HepG2 (cell line): Measurements from ENCODE around the gene CGREF1. TPM values are rescaled to one million over a fixed set of nuclear protein-coding genes. Genes with fewer than 3 reads are reported as not detected.

Source experiments
- ATRX ChIP-seq: sonication (generic); formaldehyde crosslinking; IDR thresholded peaks from 2 replicates; pipeline ENCODE4 v1.4.0; 2020; ENCODE audit warnings: missing genetic modification reagents, borderline replicate concordance
- MIER2 ChIP-seq: IDR thresholded peaks from 2 replicates; pipeline ENCODE4 v1.6.1; 2016; ENCODE audit warnings: missing biosample characterization, missing genetic modification reagents
- ZNF619 ChIP-seq: sonication (generic); formaldehyde crosslinking; IDR thresholded peaks from 2 replicates; pipeline ENCODE4 v1.4.0; 2020; ENCODE audit warnings: mild to moderate bottlenecking, missing genetic modification reagents
- polyA plus RNA-seq, 8 experiments: library from polyadenylated mRNA; depleted of rRNA in 3 of 8; stranded (reverse) in 7 of 8; unstranded in 1 of 8; fragments of >200 nt; fragmentation: Illumina TruSeq in 4 of 8; extraction: Trizol in 4 of 8; gene quantifications; 2 replicates each; pipeline versions ENCODE4 v1.2.1 to v1.2.3, GENCODE V29; 2011 to 2016; ENCODE audit warnings: low read depth in 4 of 8, missing spikeins in 1 of 8, mixed read lengths in 1 of 8; ENCODE audit not compliant: insufficient read depth in 1 of 8
- total RNA-seq, 5 experiments: library from RNA; depleted of rRNA; stranded (reverse); fragments of >200 nt; fragmentation: Illumina TruSeq; extraction: Trizol; gene quantifications; 2 replicates each; pipeline ENCODE4 v1.2.3, GENCODE V29; 2016; ENCODE audit warnings: low read depth in 1 of 5
- TF ChIP-seq, protein P1 (sequence below): sonication (generic); formaldehyde crosslinking; IDR thresholded peaks from 2 replicates; pipeline ENCODE4 v1.5.0; 2020; ENCODE audit warnings: mild to moderate bottlenecking, missing genetic modification reagents, borderline replicate concordance
- TF ChIP-seq, protein P2 (sequence below): sonication (generic); formaldehyde crosslinking; IDR thresholded peaks from 2 replicates; pipeline ENCODE4 v1.4.0; 2020; ENCODE audit warnings: mild to moderate bottlenecking, missing genetic modification reagents, borderline replicate concordance
- TF ChIP-seq, protein P3 (sequence below): sonication (generic); formaldehyde crosslinking; IDR thresholded peaks from 2 replicates; pipeline ENCODE4 v1.4.0; 2020; ENCODE audit warnings: missing genetic modification reagents, mild to moderate bottlenecking, borderline replicate concordance
- TF ChIP-seq, protein P4 (sequence below): sonication (generic); formaldehyde crosslinking; IDR thresholded peaks from 2 replicates; pipeline ENCODE4 v1.5.1; 2020; ENCODE audit warnings: mild to moderate bottlenecking, missing genetic modification reagents, borderline replicate concordance
- TF ChIP-seq, protein P5 (sequence below): sonication (generic); formaldehyde crosslinking; IDR thresholded peaks from 2 replicates; pipeline ENCODE4 v1.8.0; 2022; ENCODE audit warnings: mild to moderate bottlenecking, missing genetic modification reagents; ENCODE audit not compliant: insufficient replicate concordance

CGREF1 gene
- total and polyA plus RNA-seq, 2 of the 13 experiments (the other 11 are each of a cell fraction or from before 2014, with no cell fraction given) = 13.9 to 23.4 TPM

DNA sequence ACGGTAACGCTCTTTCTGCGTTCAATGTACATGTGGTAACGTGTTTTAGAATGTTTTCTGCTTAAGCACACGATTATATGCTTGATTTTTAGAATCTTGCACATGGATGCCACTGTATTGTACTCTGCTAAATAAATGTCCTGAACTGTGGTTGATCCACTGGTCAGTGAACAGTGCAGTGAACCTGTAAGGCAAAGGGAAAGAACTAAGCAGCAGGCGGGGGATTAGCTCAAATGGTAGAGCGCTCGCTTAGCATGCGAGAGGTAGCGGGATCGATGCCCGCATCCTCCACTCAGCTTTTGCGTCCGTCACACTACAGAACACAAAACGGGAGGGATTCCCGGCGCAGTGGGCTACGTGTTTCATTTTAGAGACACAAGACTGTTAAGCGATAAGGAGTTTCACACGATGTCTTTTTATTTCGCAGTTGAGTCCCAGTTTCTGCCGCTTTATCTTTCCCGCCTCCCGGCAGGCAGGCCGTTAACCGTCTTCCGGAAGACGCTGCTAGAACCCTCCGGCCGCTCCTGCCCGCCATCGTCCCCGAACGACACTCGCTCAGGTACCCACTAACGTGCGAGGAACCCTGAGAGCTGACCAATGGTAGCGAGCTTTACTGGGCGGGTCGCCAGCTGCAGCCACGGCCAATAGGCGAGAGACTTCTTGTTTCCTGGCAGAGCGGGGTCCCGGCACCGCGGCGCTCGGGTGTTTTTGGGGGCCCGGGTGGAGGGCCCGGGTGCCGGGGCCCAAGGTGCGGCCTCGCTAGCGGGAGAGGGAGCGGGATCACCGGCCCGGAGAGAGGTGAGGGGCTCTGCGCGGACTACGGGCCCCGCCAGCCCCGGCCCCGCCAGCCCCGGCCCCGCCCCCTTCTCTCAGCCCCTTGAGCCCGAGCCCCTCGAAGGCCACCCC lies 67.7 kb downstream of the CGREF1 start, which contains the start of gene AGBL5 (continued):
- TF ChIP-seq, protein P1, sequence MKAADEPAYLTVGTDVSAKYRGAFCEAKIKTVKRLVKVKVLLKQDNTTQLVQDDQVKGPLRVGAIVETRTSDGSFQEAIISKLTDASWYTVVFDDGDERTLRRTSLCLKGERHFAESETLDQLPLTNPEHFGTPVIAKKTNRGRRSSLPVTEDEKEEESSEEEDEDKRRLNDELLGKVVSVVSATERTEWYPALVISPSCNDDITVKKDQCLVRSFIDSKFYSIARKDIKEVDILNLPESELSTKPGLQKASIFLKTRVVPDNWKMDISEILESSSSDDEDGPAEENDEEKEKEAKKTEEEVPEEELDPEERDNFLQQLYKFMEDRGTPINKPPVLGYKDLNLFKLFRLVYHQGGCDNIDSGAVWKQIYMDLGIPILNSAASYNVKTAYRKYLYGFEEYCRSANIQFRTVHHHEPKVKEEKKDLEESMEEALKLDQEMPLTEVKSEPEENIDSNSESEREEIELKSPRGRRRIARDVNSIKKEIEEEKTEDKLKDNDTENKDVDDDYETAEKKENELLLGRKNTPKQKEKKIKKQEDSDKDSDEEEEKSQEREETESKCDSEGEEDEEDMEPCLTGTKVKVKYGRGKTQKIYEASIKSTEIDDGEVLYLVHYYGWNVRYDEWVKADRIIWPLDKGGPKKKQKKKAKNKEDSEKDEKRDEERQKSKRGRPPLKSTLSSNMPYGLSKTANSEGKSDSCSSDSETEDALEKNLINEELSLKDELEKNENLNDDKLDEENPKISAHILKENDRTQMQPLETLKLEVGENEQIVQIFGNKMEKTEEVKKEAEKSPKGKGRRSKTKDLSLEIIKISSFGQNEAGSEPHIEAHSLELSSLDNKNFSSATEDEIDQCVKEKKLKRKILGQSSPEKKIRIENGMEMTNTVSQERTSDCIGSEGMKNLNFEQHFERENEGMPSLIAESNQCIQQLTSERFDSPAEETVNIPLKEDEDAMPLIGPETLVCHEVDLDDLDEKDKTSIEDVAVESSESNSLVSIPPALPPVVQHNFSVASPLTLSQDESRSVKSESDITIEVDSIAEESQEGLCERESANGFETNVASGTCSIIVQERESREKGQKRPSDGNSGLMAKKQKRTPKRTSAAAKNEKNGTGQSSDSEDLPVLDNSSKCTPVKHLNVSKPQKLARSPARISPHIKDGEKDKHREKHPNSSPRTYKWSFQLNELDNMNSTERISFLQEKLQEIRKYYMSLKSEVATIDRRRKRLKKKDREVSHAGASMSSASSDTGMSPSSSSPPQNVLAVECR = peak; percentile 68; the same call in 1 of the 2 replicates
- TF ChIP-seq MIER2 (CRISPR knock-in tag) = peak; percentile 81
- TF ChIP-seq, protein P2, sequence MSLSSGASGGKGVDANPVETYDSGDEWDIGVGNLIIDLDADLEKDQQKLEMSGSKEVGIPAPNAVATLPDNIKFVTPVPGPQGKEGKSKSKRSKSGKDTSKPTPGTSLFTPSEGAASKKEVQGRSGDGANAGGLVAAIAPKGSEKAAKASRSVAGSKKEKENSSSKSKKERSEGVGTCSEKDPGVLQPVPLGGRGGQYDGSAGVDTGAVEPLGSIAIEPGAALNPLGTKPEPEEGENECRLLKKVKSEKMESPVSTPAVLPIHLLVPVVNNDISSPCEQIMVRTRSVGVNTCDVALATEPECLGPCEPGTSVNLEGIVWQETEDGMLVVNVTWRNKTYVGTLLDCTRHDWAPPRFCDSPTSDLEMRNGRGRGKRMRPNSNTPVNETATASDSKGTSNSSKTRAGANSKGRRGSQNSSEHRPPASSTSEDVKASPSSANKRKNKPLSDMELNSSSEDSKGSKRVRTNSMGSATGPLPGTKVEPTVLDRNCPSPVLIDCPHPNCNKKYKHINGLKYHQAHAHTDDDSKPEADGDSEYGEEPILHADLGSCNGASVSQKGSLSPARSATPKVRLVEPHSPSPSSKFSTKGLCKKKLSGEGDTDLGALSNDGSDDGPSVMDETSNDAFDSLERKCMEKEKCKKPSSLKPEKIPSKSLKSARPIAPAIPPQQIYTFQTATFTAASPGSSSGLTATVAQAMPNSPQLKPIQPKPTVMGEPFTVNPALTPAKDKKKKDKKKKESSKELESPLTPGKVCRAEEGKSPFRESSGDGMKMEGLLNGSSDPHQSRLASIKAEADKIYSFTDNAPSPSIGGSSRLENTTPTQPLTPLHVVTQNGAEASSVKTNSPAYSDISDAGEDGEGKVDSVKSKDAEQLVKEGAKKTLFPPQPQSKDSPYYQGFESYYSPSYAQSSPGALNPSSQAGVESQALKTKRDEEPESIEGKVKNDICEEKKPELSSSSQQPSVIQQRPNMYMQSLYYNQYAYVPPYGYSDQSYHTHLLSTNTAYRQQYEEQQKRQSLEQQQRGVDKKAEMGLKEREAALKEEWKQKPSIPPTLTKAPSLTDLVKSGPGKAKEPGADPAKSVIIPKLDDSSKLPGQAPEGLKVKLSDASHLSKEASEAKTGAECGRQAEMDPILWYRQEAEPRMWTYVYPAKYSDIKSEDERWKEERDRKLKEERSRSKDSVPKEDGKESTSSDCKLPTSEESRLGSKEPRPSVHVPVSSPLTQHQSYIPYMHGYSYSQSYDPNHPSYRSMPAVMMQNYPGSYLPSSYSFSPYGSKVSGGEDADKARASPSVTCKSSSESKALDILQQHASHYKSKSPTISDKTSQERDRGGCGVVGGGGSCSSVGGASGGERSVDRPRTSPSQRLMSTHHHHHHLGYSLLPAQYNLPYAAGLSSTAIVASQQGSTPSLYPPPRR (CRISPR knock-in tag) = peak; percentile 56; the same call in 1 of the 2 replicates
- peak; percentile 63 for TF ChIP-seq ZNF619 (CRISPR knock-in tag)
- no peak for TF ChIP-seq ATRX (CRISPR knock-in tag)
- TF ChIP-seq, protein P3, sequence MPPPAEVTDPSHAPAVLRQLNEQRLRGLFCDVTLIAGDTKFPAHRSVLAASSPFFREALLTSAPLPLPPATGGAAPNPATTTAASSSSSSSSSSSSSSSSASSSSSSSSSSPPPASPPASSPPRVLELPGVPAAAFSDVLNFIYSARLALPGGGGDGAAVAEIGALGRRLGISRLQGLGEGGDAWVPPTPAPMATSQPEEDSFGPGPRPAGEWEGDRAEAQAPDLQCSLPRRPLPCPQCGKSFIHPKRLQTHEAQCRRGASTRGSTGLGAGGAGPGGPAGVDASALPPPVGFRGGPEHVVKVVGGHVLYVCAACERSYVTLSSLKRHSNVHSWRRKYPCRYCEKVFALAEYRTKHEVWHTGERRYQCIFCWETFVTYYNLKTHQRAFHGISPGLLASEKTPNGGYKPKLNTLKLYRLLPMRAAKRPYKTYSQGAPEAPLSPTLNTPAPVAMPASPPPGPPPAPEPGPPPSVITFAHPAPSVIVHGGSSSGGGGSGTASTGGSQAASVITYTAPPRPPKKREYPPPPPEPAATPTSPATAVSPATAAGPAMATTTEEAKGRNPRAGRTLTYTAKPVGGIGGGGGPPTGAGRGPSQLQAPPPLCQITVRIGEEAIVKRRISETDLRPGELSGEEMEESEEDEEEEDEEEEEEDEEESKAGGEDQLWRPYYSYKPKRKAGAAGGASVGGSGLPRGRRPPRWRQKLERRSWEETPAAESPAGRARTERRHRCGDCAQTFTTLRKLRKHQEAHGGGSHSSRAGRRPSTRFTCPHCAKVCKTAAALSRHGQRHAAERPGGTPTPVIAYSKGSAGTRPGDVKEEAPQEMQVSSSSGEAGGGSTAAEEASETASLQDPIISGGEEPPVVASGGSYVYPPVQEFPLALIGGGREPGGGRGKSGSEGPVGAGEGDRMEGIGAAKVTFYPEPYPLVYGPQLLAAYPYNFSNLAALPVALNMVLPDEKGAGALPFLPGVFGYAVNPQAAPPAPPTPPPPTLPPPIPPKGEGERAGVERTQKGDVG (CRISPR knock-in tag) = no peak; the same call in 1 of the 2 replicates
- TF ChIP-seq, protein P4, sequence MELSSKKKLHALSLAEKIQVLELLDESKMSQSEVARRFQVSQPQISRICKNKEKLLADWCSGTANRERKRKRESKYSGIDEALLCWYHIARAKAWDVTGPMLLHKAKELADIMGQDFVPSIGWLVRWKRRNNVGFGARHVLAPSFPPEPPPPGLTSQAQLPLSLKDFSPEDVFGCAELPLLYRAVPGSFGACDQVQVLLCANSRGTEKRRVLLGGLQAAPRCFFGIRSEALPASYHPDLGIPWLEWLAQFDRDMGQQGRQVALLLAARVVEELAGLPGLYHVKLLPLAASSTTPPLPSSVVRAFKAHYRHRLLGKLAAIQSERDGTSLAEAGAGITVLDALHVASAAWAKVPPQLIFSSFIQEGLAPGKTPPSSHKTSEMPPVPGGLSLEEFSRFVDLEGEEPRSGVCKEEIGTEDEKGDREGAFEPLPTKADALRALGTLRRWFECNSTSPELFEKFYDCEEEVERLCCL (CRISPR knock-in tag) = peak; percentile 95
- TF ChIP-seq, protein P5, sequence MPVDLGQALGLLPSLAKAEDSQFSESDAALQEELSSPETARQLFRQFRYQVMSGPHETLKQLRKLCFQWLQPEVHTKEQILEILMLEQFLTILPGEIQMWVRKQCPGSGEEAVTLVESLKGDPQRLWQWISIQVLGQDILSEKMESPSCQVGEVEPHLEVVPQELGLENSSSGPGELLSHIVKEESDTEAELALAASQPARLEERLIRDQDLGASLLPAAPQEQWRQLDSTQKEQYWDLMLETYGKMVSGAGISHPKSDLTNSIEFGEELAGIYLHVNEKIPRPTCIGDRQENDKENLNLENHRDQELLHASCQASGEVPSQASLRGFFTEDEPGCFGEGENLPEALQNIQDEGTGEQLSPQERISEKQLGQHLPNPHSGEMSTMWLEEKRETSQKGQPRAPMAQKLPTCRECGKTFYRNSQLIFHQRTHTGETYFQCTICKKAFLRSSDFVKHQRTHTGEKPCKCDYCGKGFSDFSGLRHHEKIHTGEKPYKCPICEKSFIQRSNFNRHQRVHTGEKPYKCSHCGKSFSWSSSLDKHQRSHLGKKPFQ (CRISPR knock-in tag) = peak; percentile 92
